ENCODE data around the gene EGFL8.
"Not testable (repeated sequence)": the region's sequence is repeated elsewhere in the genome, so short reads cannot be mapped to it uniquely, and the experiment has no call there.

Gene EGFL8

GRCh38 chr6:32195902-32196681 is 31.7 kb downstream of the EGFL8 start:
- DNase-seq (ENCODE audit: low read depth, low spot score), result no peak

DNA sequence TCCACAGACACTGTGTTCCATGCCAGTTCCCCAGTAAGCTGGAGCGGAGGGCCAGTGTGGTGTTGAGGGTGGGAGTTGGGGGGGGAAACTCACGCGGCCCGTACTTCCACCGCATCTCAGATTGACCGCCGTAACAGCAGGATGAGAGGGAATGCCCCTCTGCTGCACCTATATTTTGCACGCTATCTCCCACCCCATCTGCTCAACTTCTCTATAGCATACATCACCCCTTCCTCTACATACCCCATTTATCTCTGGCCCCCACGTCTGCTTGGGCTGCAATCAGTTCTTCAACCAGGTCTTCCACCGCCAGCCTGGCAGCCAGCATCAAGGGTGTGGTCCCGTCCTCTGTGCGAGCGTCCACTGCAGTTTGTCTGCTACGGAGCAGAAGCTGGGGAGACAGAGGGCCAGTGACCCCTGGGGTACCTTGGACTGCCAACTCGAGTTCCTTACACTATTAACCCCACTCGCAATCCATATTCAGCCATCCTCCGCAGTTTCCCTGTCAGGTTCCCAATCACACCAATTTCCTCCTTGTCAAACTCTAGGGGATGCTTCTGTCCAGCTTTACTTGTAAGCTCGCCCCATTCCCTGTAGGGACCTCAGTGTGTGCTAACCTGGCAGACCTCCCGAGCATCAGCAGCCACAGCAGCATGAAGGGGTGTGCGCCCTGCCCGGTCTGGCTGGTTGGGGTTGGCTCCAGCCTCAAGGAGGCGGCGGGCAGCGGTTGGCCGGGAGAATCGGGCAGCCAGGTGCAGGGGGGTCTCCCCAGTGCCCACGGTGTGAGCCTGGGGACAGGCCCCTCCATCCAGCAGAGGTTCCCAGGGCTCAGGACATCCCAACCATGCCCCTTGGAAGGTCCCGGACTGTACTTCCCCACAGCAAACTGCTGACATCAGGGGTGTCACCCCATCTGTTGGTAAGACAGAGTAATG is 32.6 kb downstream of the EGFL8 start:
- no peak for DNase-seq (ENCODE audit: low read depth, low spot score)

DNA sequence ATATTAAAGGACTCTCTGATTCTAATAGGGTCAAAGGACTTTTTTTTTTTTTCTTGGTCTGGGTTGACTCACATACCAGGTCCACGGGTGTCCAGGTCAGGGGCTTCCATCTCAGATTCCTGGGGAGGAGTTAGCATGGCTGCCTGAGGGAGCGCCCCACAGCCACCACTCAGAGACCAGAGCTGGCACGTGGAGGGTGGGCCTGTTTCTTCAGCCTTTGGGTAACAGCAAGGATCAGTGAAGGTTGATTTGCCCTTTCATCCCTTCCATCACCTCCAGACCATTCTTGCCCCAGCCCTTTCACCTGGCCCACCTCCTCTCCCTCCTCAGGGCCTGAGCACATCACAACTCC is 33.9 kb downstream of the EGFL8 start:
- no peak for DNase-seq (ENCODE audit: low read depth, low spot score)

DNA sequence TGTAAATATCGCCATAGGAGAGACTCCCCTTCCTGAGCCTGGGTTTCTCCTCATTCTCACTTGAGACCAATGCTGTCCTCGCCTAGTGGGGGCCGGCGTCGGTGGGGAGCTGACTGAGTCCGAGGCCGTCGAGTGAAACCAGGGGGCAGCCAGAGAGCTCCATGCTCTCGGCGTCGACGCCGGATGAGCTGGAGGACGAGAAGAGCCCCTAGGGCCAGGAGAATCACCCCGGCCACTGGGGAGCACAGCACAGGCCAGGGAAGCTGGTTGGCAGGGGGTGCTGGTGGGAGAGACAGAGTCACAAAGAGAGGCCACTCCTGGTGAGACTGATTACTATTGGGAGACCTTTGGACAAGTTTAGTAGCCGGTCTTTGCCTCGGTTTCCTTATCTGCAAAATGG is 34.5 kb downstream of the EGFL8 start:
- DNase-seq (ENCODE audit: low read depth, low spot score), result no peak

DNA sequence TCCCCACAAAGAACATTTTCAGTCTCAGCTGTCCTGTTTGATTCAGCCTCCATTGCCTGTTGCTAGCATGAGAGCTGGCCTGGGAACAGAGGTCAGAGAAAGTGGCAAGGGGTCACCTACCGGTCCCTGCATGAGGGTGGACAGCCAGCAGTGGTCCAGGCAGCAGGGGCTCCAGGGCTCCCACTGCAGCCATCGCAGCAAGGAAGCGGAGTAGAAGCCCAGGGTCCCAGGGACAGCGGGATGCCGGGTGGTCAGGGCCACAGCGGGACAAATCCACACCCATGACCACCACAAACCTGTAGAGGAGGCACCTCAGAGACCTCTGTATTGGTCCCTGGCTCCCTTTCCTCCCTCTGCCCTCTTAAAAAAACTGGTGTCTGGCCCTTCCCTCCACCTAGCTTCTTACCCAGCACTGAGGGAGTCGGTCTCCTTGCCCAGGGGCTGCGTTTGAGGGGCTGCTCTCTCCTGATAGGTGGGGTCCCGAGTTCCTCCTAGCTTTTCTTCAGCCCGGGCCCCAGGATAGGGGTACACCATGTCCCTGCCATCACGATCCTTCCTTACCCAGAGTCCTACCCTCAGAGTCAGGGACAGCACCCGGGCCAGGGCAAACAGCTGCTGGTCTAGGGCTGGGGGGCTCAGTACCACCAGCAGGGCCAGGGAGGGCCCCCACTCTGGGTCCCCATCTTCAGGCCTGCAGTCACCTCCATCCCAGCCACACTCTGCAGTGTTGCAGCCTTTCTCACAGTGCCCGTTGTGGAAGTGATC is 36.5 kb downstream of the EGFL8 start:
- DNase-seq (ENCODE audit: low read depth, low spot score), result no peak

DNA sequence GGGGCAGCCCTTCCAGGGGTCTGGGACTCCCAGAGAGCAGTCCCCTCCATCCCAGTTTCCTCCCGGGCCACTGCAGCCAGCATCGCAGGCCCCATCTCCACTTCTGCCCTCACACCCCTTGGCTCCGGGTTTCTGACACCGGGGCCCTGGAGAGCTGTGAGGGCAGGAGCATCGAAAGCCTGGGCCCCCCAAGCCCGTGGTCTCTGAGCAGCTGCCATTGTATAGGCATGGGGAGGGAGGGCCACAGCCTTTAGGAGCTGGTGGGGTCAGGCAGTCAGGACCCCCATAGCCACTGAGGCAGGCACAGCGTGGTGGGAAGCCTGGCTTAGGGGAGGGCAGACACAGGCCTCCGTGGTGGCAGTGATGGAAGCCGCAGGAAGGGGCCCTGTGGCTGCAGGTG is 37.8 kb downstream of the EGFL8 start:
- DNase-seq (ENCODE audit: low read depth, low spot score), result no peak

DNA sequence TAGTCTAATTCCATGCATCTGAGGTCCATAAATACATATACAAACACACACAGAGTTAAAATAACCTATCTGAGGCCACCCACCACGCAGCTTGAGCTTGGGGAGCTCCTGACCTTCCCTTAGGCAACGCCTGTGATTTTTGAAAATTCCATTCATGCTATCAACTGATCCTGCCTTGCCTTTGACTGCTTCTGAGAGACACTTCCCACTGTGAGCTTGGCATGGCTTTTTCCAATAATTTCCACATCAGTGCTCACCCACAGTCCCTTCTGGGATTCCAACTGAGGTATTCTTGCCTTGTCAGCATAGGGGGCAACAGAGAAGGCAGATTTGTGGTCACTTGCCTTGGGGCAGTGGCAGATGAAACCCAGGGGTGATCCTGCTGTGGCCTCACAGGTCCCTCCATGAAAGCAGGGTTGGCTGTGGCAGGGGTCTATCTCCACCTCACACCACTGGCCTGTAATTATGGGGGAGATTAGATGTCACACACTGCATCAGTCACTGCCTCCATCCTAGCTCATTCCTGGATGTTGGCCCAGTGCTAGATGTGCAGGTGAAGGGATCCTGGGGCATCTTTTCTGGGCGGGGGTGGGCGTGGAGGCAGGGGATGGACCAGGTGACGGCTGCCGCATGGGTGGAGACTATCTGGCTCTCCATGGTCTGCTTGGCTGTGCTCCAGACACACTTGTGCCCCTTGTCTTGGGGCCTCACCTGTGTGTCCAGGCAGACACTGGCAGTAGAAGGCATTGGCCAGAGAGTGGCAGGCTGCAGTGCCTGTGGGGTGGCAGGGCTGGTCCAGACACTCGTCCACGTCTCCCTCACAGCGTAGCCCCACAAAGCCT is 39.3 kb downstream of the EGFL8 start:
- no peak for DNase-seq (ENCODE audit: low read depth, low spot score)

DNA sequence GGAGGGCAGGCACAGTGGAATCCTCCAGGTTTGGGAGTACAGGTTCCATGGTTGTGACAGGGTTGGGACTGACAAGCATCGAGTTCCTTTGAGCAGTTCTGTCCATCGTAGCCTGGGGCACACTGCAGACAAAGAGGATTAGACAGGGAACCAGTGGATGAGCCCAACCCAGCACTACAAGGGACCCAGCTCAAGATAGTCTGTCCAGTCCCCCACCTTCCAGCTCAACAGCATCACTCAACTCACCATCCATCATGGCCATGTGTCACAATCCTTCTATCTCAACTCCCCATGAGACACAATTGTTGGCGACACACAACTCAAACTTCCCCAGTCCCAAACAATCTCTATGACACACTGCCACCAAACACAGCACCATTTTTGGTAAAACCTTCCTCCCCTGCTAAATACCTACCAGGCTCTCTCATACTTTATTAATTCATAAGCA is 39.9 kb downstream of the EGFL8 start:
- DNase-seq (ENCODE audit: low read depth, low spot score), result no peak

DNA sequence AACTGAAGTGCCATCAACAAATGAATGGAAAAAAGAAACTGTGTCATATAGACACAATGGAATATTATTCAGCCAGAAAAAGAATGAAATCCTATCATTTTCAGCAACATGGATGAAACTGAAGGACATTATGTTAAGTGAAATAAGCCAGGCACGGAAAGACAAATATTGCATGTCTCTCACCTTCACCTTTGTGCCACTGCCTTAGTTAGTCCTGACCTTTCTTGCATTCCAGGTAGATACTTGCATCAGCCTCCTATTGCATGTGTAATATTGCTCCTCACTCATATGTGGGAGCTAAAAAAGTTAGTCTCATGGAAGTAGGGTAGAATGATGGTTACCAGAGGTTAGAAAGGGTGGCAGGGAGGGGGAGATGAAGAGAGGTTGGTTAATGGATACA is 44.6 kb downstream of the EGFL8 start:
- DNase-seq (ENCODE audit: low read depth, low spot score), result no peak

- no peak for DNase-seq (ENCODE audit: low read depth, low spot score)
Observed at GRCh38 chr6:32210191-32210601, 45.8 kb downstream of the EGFL8 start.

- not testable (repeated sequence) for DNase-seq (ENCODE audit: low read depth, low spot score)
Observed at GRCh38 chr6:32211432-32211831, 47.0 kb downstream of the EGFL8 start.

DNA sequence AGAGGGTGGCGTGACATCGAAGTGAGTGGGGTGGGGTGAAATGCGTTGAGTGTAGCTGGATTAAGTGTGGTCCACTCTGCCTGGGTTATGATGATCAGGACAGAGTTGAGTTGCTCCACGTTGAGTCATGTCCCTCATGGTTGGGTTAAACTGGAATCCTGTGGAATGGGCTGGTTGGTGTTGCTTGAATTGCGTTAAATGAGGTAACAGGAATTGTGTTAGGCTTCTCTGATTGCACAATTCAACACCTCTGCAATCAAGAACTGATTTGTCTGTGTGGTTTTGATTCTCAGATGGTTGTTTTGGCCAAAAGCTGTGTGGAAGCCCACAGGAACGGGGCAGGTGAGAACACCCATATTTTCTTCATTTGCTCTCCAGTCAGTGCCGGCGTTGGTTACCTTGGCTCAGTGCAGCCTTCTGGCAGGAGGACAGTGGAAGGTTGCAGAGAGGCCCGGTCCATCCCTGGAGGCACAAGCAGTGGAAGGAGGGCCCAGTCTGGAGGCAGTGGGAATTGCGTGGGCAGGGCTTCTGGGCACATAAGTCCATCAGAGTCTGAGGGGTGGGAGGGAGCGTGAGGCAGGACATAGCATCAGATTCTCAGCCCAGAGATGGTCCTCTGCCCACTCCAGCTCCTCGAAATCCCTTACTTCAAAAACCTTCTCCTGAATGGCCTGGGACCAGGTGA is 47.8 kb downstream of the EGFL8 start:
- no peak for DNase-seq (ENCODE audit: low read depth, low spot score)

DNA sequence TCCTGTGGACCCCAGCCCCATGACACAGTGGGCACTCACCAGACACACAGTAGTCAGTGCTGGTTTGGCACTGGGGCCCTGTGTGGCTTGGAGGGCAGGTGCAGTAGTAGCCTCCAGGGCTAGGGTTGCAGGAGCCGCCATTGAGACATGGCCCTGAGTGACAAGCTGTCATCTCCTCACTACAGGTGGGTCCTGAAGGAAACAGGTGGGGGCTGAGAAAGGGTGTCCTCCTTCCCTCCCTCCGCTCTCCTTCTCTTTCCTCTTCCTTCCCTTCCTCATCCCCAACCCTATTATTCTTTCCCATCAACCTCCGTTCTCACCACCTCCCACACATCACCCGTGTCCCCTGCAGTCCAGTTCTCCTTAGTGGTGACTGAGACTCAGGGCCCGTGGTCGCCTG is 49.3 kb downstream of the EGFL8 start:
- no peak for DNase-seq (ENCODE audit: low read depth, low spot score)

GRCh38 chr6:32214126-32214525 is 49.7 kb downstream of the EGFL8 start:
- no peak for DNase-seq (ENCODE audit: low read depth, low spot score)

DNA sequence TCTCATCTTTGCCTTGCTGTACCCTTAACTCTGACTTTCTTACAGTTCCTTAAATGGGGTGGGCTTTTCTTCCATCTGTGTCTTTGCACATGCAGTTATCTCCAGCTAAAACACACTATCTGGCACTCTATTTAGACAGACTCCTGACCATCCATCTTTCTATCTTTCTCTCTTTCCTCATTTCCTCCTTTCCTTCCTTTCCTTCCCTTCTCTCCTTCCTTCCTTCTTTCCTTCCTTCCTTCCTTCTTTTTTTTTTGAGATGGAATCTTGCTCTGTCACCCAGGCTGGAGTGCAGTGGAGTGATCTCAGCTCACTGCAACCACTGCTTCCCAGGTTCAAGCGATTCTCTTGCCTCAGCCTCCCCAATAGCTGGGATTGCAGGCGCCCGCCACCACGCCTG is 51.2 kb downstream of the EGFL8 start:
- DNase-seq (ENCODE audit: low read depth, low spot score), result no peak

GRCh38 chr6:32216285-32216684 is 51.9 kb downstream of the EGFL8 start:
- no peak for DNase-seq (ENCODE audit: low read depth, low spot score)

DNA sequence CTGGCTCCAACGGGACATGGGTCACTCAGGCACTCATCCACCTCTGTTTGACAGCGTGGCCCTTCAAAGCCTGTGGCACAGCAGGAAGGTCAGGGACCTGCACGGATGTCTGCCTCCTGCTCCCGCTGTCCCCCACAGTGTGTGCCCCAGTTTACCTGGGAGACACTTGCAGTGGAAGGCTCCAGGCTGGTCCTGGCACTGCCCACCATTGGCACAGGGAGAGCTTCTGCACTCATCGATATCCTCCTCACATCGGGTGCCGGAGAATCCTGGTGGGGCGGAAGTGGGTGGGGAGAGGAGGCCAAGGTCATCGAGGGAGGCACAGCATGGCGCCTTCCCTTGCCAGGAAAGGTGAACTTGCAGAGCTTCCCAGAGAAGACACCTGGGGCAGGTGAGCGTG is 52.6 kb downstream of the EGFL8 start:
- no peak for DNase-seq (ENCODE audit: low read depth, low spot score)
